Right renal cortex interstitium (tissue), 3 donors: ENCODE data around the gene KANSL2. TPM values are rescaled to one million over a fixed set of nuclear protein-coding genes. Genes with fewer than 3 reads are reported as not detected.

Source experiments
- DNase-seq, 3 donors: peaks; one replicate each; pipeline ENCODE4 v3.0.0-alpha.2; 2013; ENCODE audit warnings: low read depth in 3 of 3, low spot score in 2 of 3
- polyA plus RNA-seq, 3 donors: library from polyadenylated mRNA; unstranded; fragments of 120-200 nt; gene quantifications; one replicate each; pipeline ENCODE4 v1.2.1, GENCODE V29; 2013; ENCODE audit not compliant: insufficient read length in 3 of 3

Gene KANSL2
- polyA plus RNA-seq, 3 donors: 55.2 to 57.6 (median 55.8) TPM

- DNase-seq: no peak
These were observed 66.4 kb downstream of the KANSL2 start for GRCh38 chr12:48615681-48616080.

GRCh38 chr12:48613321-48613720 is 68.7 kb downstream of the KANSL2 start:
- no peak for DNase-seq

Other genes with a start within 250 kb of the KANSL2 start
- under 1 TPM; 0.12 to 0.39 (median 0.16) TPM for gene ANP32D, start 209.7 kb downstream of the KANSL2 start, polyA plus RNA-seq
- under 1 TPM; 0.25 to 0.61 (median 0.60) TPM for gene C12orf54, start 199.7 kb downstream of the KANSL2 start, polyA plus RNA-seq
- not detected for gene OR8S1, start 156.6 kb downstream of the KANSL2 start, polyA plus RNA-seq
- not detected for gene LALBA, start 112.2 kb downstream of the KANSL2 start, polyA plus RNA-seq
- gene CCNT1, start 34.5 kb upstream of the KANSL2 start, polyA plus RNA-seq: 10 to 100 TPM; 29.5 to 31.7 (median 30.3) TPM
- 10 to 100 TPM; 71.6 to 79.9 (median 78.4) TPM for gene ADCY6, start 106.9 kb upstream of the KANSL2 start, polyA plus RNA-seq
- 10 to 100 TPM; 40.3 to 47.6 (median 43.1) TPM for gene CACNB3, start 136.3 kb upstream of the KANSL2 start, polyA plus RNA-seq
- 100 to 1,000 TPM; 106 to 118 (median 106) TPM for gene DDX23, start 169.9 kb upstream of the KANSL2 start, polyA plus RNA-seq
- 1 to 10 TPM; 2.2 to 4.6 (median 3.6) TPM for gene RND1, start 183.6 kb upstream of the KANSL2 start, polyA plus RNA-seq
- 10 to 100 TPM; 10.9 to 15.0 (median 12.2) TPM for gene FKBP11, start 243.3 kb upstream of the KANSL2 start, polyA plus RNA-seq